Transverse colon (tissue), 4 donors: ENCODE results near the gene PCBP3.
"Not testable (repeated sequence)": the region's sequence is repeated elsewhere in the genome, so short reads cannot be mapped to it uniquely, and the experiment has no call there.

Experiments used
- CTCF ChIP-seq, 5 experiments: fragments of 200-600 bp in 3 of 5; fragments of 450-650 bp in 2 of 5; sonication (generic) in 3 of 5; IDR thresholded peaks; 1 replicate in 2 of 5; 2 replicates in 3 of 5; pipeline ENCODE4 v1.5.1; 2016 to 2017; ENCODE audit warnings: antibody characterized with exemption in 5 of 5, inconsistent platforms in 3 of 5, mild to moderate bottlenecking in 2 of 5, moderate library complexity in 1 of 5
- POLR2A ChIP-seq: fragments of 450-650 bp; IDR thresholded peaks from one replicate; pipeline ENCODE4 v1.6.1; 2016; ENCODE audit warnings: antibody characterized with exemption, mild to moderate bottlenecking, moderate library complexity
- POLR2AphosphoS5 ChIP-seq, 3 donors: sonication (generic); formaldehyde crosslinking; IDR thresholded peaks; one replicate each; pipeline ENCODE4 v1.6.1; 2016; ENCODE audit warnings: antibody characterized with exemption in 3 of 3

GRCh38 chr21:45961408-45961807, 317.9 kb downstream of the PCBP3 start:
- not testable (repeated sequence) for TF ChIP-seq CTCF (IDR thresholded peaks at IDR 0.05); POLR2A; POLR2AphosphoS5 (IDR thresholded peaks at IDR 0.05)
